Kasumi-1 (cell line): Measurements from ENCODE around the gene CALY.

Experiments
- DNase-seq, 2 experiments: peaks; one replicate each; lab custom pipeline; 2025; lab: John Stamatoyannopoulos, UW

CALY gene

DNA sequence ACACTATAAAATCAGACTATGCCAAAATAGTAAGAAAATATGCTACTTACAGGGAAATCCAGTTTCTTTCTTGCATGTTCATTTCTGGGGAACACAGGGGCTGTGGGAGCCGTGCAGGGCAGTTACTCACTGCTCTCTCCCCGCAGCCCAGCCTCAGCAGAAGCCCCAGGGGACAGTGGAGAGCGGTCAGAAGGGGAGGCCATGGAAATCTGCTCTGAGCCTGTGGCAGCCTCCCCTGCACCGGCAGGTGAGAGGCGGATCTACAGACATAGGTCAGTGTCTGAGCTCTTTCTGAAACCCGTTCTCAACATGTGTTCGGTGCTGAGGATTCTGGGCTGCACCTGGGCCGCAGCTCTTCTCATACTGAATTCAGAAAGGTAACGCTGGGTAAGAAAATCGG lies 25.1 kb downstream of the CALY start:
- DNase-seq, result no peak

DNA sequence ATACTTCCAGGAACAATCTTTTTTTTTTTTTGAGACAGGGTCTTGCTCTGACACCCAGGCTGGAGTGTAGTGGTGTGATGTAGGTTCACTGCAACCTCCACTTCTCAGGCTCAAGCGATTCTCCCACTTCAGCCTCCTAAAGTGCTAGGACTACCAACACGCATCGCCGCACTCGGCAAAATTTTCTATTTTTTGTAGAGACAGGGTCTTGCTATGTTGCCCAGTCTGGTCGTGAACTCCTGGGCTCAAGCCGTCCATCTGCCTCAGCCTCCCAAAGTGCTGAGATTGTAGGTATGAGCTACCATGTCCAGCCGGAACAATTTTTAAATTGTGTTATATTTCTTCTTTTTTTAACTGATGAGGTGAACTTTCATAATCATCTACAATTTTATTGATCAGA lies 25.9 kb downstream of the CALY start:
- no peak for DNase-seq

DNA sequence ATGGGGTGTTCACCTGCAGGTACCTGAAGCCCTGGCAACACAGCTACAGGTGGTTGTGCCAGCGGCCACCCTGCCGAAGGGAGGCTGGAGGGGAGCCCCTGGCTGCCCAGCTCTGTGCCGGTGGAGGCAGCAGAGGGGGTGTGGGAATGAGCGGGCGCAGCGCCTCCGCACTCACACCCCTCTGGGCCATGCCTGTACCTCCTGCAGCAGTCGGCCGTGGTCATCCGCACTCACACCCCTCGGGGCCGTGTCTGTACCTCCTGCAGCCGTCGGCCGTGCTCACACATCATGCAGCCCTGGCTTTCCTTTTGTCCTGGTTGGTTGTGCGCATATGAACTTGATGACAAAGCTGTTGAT lies 26.3 kb downstream of the CALY start:
- no peak for DNase-seq

GRCh38 chr10:133309720-133310398 lies 26.8 kb downstream of the CALY start:
- DNase-seq, result no peak

DNA sequence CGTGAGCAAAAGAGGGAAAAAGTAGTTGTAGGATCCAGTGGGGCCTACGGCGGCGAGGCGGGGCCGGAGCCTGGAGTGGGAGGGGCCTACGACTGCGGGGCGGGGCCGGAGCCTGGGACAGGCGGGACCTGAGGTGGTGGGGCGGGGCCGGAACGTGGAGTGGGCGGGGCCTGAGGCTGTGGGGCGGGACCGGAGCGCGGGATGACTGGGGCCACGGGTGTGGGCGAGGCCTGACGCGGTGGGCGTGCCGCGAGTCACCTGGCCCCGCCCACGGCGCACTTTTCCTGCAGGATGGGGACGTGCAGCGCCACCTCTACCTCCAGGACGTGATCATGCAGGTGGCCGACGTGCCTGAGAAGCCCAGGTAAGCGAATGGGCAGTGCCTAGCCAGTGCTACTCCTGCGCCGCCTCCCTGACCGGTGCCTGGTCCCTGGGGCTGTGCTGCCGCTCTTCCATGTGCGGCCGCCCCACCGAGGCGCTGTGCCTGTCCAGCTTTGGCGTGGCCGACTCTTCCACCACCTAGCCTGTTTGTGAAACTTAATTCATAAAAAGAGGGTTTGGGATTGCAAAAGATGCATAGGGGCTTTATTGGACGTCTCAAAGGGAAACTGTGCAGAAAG lies 27.5 kb downstream of the CALY start:
- peak; percentile 80 to 88 for DNase-seq

GRCh38 chr10:133308421-133309099 lies 28.1 kb downstream of the CALY start, which contains the start of the genes TUBGCP2 and ZNF511:
TSS of gene TUBGCP2 (minus strand) at chr10:133308872. CDS start at chr10:133302941, 5,931 bp downstream.
TSS of gene ZNF511 (plus strand) at chr10:133308914. CDS start at chr10:133308944, 30 bp downstream.
- peak; percentile 77 to 83 for DNase-seq

DNA sequence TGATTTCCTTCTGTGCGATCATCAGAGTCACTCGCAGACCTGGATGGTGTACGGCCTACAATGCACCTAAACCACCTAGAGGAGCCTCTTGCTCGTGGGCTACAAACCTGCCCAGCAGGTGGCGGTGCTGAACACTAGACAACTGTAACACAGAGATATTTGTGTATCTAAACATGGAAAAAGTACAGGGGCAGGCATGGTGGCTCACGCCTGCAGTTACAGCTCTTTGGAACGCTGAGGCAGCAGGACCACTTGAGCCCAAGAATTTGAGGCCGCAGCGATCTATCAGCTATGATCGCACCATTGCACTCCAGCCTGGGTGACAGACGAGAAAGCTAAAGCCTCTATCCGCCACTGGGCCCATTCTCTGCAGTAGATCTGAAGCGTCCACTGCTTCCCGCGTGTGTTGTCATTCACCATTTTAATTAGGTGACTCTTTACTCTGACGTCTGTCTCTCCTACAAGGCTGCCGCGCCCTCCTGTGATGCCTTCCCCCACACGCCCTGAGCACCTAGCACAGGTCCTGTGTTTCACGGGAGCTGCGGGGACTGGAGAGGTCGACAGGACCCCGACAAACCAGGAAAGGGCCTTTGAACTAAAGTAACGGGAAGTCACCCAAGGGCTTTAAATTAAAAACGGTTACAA lies 28.8 kb downstream of the CALY start:
- DNase-seq, result peak; percentile 77 to 84

DNA sequence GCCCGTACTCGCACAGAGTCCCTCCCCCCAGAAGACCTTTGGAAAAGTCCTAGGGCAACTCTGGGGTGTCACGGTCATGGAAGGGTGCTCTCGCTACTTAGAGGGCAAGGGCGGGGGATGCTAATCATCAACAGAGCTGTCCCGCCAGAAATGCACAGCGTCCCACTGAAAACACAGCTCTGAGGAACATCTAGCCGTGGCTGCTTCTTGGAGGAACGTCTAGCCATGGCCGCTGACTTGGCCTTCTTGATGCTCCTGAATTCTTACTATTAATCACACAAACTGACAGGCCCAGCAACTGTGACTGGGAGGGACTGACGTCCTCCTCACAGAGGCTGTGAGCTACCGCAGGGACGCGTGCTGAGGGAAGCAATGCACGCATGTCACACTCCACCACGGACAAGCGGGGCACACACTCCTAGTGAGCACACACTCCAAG lies 29.7 kb downstream of the CALY start:
- no peak for DNase-seq

DNA sequence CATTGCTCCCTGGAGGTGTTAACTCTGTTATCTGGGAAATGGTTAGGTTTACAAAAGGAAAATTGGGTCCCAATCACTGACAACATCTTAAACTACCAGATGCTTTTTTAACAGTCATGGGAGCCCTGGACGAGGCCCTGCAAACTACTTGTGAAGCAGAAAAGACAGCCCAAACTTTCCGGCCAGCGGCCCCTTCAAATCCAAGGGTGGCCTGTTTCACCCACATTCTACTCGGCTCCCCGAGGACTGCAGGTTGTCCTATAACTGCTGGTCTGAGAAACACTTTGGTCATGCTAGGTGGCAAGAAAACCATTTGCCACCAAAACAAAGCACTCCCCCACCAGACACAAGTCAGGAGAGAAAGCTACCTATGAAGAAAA lies 30.6 kb downstream of the CALY start:
- DNase-seq, result no peak

GRCh38 chr10:133303206-133303605 lies 33.5 kb downstream of the CALY start:
- DNase-seq, result no peak

DNA sequence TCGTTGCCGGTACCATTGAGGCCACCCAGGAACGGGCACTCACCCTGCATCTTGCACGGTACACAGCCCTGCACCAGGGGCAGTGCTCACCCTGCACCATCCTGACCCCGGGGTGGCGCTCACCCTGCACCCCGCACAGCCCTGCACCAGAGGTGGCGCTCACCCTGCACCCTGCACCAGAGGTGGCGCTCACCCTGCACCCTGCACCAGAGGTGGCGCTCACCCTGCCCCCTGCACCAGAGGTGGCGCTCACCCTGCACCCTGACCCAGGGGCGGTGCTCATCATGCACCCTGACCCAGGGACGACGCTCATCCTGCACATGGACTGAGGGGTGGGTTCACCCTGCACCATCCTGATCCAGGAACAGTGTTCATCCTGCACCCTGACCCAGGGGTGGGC lies 34.5 kb downstream of the CALY start:
- no peak for DNase-seq

DNA sequence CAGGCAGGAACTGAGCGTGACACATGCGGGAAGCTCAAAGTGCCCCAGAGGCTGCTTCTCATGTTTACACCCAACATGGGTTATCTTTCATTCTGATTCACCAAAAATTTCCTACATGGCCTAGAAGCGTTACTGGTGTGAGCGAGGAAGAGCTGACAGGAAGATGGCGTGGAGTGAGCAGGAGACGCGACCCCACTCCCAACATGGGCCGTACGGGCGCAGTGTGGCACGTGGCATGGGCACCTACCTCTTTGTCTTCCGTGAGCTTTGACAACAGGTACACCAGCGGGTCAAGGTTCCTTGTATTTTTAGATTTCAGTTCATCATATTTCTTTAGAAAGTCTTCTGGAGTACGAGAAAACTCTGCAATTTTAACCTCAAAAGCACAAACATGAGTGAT lies 37.0 kb downstream of the CALY start:
- no peak for DNase-seq

DNA sequence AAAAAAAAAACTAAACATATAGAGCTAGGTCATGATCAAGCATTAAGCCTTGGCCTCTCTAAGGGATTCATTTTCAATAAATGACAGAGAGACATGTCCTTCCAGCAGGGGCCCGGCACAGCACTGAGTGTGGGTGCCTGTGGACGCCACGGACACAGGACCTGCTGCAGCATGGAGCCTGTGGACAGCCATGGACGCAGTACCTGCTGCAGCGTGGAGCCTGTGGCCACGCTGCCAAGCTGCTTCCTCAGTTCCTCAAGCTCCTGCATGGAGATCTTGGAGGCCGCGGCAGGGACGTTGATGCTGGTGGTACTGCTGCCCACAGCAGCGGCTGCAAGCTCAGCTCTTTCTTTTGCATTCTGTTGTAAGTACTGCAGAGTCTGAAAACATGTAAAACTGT lies 37.5 kb downstream of the CALY start:
- no peak for DNase-seq

GRCh38 chr10:133298466-133298865 lies 38.2 kb downstream of the CALY start:
- no peak for DNase-seq

DNA sequence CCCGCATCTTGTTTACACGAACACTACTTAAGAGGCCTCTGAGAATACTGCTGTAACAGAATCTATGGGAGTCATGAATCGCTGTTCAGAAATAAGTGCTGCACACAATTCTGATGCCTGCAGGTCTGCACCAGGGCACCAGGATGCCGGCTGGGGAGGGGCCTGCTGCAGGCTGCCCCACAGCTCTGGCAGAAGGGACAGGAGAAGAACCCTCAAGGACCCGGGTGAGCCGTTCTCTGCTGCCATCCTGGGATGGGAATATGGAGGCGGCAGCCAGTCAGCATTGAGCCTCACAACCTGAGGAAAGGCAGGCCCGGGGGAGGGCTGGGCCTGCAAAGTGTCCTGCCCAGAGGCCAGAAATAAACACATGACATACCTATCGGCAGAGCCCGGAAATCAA lies 39.2 kb downstream of the CALY start:
- no peak for DNase-seq

- no peak for DNase-seq
Observed at GRCh38 chr10:133295426-133296320, 41.0 kb downstream of the CALY start.

DNA sequence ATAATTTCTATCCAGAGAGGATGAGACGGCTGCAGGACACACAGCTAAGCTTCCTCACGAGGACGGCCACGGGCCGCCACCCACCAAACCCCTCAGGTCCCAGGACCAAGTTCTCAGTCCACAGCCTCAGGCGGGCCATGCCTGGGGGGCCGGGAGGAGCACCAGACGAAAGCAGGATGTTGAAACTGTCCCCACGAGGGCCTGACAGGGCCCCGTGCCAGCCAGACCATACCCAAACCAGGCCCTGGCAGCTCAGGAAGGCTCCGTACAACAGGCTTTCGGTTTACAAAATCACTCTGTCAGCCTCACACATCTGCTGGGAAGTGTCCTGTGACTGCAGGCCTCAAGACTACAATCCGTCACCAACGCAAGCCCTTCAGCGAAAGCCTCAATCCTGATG lies 42.5 kb downstream of the CALY start:
- DNase-seq, result no peak

GRCh38 chr10:133293810-133294119 lies 42.9 kb downstream of the CALY start:
- DNase-seq, result no peak

DNA sequence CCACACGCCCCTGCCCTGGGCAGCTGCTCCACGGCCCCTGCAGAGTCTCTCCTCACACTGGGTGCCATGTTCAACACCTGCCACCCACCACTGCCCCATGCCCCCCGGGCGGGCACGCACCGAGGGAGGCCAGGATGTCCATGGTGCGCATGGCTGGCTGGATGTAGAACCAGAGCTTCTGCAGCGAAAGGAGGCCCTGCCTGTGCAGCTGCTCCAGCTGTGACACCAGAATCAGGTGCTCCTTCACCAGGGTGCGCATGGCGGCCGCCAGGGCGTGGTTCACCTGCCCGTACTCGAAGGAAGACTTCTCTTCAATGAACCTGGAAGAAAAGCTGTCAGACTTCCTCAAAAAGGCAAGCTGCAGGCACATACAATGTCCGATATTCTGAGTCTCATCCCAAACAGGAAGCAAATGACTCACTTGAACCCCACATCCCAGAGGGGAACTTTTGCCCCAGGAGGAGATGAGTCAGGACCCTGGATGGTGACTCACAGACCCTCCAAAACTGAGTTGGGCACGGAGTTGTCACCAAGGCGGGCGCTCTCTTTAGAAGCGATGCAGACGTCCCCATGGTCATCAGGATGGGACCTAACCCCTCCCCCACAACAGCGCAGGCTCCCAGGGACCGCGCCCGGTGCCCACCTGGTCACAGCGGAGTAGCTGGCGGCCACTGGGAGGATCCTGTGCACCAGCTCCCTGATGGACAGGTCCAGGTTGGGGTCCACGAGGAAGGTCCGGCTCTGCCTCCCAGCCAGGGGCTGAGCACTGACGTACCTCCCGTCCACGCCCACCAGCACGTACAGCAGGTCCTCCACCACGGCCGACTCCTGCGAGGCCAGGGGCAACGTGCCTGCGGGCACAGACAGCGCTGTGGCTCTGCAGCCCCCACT lies 43.5 kb downstream of the CALY start:
- peak; percentile 73 to 74 for DNase-seq

DNA sequence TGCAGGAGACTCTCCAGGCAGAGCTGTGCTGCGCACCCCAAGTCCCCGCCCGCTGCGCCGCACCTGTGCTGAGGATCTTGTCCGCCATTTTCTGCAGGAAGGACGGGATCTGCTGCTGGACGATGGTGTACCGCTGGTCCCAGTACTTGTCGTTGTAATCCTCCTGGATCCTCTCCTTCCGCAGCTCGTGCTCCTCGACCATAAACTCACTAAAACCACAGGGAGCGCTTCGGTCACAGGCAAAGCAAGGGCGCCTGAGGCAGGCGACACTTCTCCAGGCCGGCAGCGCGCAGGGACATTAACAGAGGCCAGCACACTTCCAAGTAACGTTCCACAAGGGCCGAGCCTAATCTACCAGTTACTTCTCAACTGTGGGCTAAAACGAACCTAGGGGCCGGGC lies 46.9 kb downstream of the CALY start:
- DNase-seq, result no peak
